Fibroblast of the conjunctiva (primary cell): Measurements from ENCODE around the gene FOXRED1.
A peak's percentile ranks its signal among the peaks of the same experiment; 100 is the strongest.

Experiments
- DNase-seq: peaks from one replicate; pipeline ENCODE4 v3.0.0-alpha.2; 2010; ENCODE audit warnings: low read depth

The FOXRED1 gene

GRCh38 chr11:126311401-126312291, 42.7 kb downstream of the FOXRED1 start:
- DNase-seq: no peak

GRCh38 chr11:126312961-126313360, 44.0 kb downstream of the FOXRED1 start:
- DNase-seq: no peak

GRCh38 chr11:126313826-126314225, 44.9 kb downstream of the FOXRED1 start:
- no peak for DNase-seq

GRCh38 chr11:126317432-126317755, 48.4 kb downstream of the FOXRED1 start:
- DNase-seq: no peak

GRCh38 chr11:126317756-126318573, 49.0 kb downstream of the FOXRED1 start:
- peak; percentile 90 for DNase-seq

GRCh38 chr11:126318574-126319373, 49.8 kb downstream of the FOXRED1 start:
- DNase-seq: peak; percentile 94

- no peak for DNase-seq
These were observed 50.4 kb downstream of the FOXRED1 start for GRCh38 chr11:126319374-126319740.

- no peak for DNase-seq
These were observed 54.0 kb downstream of the FOXRED1 start for GRCh38 chr11:126322996-126323395.

GRCh38 chr11:126327281-126328000, 58.5 kb downstream of the FOXRED1 start:
- DNase-seq: no peak
